HepG2 (cell line): Measurements from ENCODE around the gene ZMYND8. TPM values are rescaled to one million over a fixed set of nuclear protein-coding genes. Genes with fewer than 3 reads are reported as not detected.

Source experiments
- ATF1 ChIP-seq: IDR thresholded peaks from 2 replicates; pipeline ENCODE4 v1.6.1; 2016; ENCODE audit warnings: mild to moderate bottlenecking, control low read depth
- CC2D1A ChIP-seq: sonication (generic); formaldehyde crosslinking; IDR thresholded peaks from 2 replicates; pipeline ENCODE4 v1.8.1; 2023; ENCODE audit warnings: mild to moderate bottlenecking, missing genetic modification reagents
- HES4 ChIP-seq: sonication (generic); formaldehyde crosslinking; IDR thresholded peaks from 2 replicates; pipeline ENCODE4 v1.9.0; 2021; ENCODE audit warnings: mild to moderate bottlenecking, missing genetic modification reagents, borderline replicate concordance
- HNRNPK ChIP-seq: fragments of 200-400 bp; formaldehyde crosslinking; IDR thresholded peaks from 2 replicates; pipeline ENCODE4 v1.6.1; 2018; ENCODE audit warnings: low read length, low read depth, moderate library complexity, mild to moderate bottlenecking; ENCODE audit not compliant: poor library complexity, severe bottlenecking
- KAT8 ChIP-seq: IDR thresholded peaks from 2 replicates; pipeline ENCODE4 v1.6.1; 2016; ENCODE audit warnings: missing genetic modification reagents, missing compliant biosample characterization
- KLF16 ChIP-seq, 2 experiments: sonication (generic) in 1 of 2; formaldehyde crosslinking in 1 of 2; IDR thresholded peaks; 2 replicates each; pipeline versions ENCODE4 v1.6.1 to v1.8.0; 2016 to 2023; ENCODE audit warnings: missing genetic modification reagents in 2 of 2, missing compliant biosample characterization in 1 of 2
- MIXL1 ChIP-seq: IDR thresholded peaks from 2 replicates; pipeline ENCODE4 v1.6.1; 2016
- NBN ChIP-seq: fragments of 450-650 bp; conservative IDR thresholded peaks from 2 replicates; pipeline ENCODE4 v1.6.1; 2017
- NCOA1 ChIP-seq: sonication (generic); formaldehyde crosslinking; IDR thresholded peaks from 2 replicates; pipeline ENCODE4 v1.9.0; 2021; ENCODE audit warnings: missing genetic modification reagents
- NFE2L2 ChIP-seq: fragments of 150-350 bp; IDR thresholded peaks from 2 replicates; pipeline ENCODE4 v1.6.1; 2014; ENCODE audit warnings: low read length
- NR2C2 ChIP-seq: sonication (generic); formaldehyde crosslinking; IDR thresholded peaks from 2 replicates; pipeline ENCODE4 v1.4.0; 2020; ENCODE audit warnings: missing genetic modification reagents, mild to moderate bottlenecking, moderate library complexity, borderline replicate concordance
- SAP130 ChIP-seq: IDR thresholded peaks from 2 replicates; pipeline ENCODE4 v1.6.1; 2016; ENCODE audit warnings: low read depth
- TARDBP ChIP-seq: sonication (generic); formaldehyde crosslinking; IDR thresholded peaks from 2 replicates; pipeline ENCODE4 v1.8.0; 2022; ENCODE audit warnings: mild to moderate bottlenecking, missing genetic modification reagents
- TBL1XR1 ChIP-seq: fragments of 150-350 bp; IDR thresholded peaks from 2 replicates; pipeline ENCODE4 v1.6.1; 2014; ENCODE audit warnings: borderline replicate concordance, low read length; ENCODE audit not compliant: partially characterized antibody
- ZFY ChIP-seq: sonication (generic); formaldehyde crosslinking; IDR thresholded peaks from 2 replicates; pipeline ENCODE4 v1.4.0; 2020; ENCODE audit warnings: missing genetic modification reagents
- ZNF205 ChIP-seq: IDR thresholded peaks from 2 replicates; pipeline ENCODE4 v1.6.1; 2018; ENCODE audit warnings: missing biosample characterization, missing genetic modification reagents
- ZNF232 ChIP-seq: sonication (generic); formaldehyde crosslinking; IDR thresholded peaks from 2 replicates; pipeline ENCODE4 v1.4.0; 2020; ENCODE audit warnings: missing genetic modification reagents, borderline replicate concordance
- ZNF331 ChIP-seq: sonication (generic); formaldehyde crosslinking; IDR thresholded peaks from 2 replicates; pipeline ENCODE4 v1.4.0; 2020; ENCODE audit warnings: missing genetic modification reagents
- ZNF562 ChIP-seq: sonication (generic); formaldehyde crosslinking; IDR thresholded peaks from 2 replicates; pipeline ENCODE4 v1.8.0; 2022; ENCODE audit warnings: missing genetic modification reagents, borderline replicate concordance
- ZZZ3 ChIP-seq: sonication (generic); formaldehyde crosslinking; IDR thresholded peaks from 2 replicates; pipeline ENCODE4 v1.4.0; 2020; ENCODE audit warnings: missing genetic modification reagents, mild to moderate bottlenecking, borderline replicate concordance
- polyA plus RNA-seq, 8 experiments: library from polyadenylated mRNA; depleted of rRNA in 3 of 8; stranded (reverse) in 7 of 8; unstranded in 1 of 8; fragments of >200 nt; fragmentation: Illumina TruSeq in 4 of 8; extraction: Trizol in 4 of 8; gene quantifications; 2 replicates each; pipeline versions ENCODE4 v1.2.1 to v1.2.3, GENCODE V29; 2011 to 2016; ENCODE audit warnings: low read depth in 4 of 8, missing spikeins in 1 of 8, mixed read lengths in 1 of 8; ENCODE audit not compliant: insufficient read depth in 1 of 8
- total RNA-seq, 5 experiments: library from RNA; depleted of rRNA; stranded (reverse); fragments of >200 nt; fragmentation: Illumina TruSeq; extraction: Trizol; gene quantifications; 2 replicates each; pipeline ENCODE4 v1.2.3, GENCODE V29; 2016; ENCODE audit warnings: low read depth in 1 of 5
- TF ChIP-seq, protein P1 (sequence below): sonication (generic); formaldehyde crosslinking; IDR thresholded peaks from 2 replicates; pipeline ENCODE4 v1.4.0; 2020; ENCODE audit warnings: missing genetic modification reagents, borderline replicate concordance
- TF ChIP-seq, protein P2 (sequence below): sonication (generic); formaldehyde crosslinking; IDR thresholded peaks from 2 replicates; pipeline ENCODE4 v1.5.0; 2020; ENCODE audit warnings: missing genetic modification reagents
- TF ChIP-seq, protein P3 (sequence below): sonication (generic); formaldehyde crosslinking; IDR thresholded peaks from 2 replicates; pipeline ENCODE4 v1.4.0; 2020; ENCODE audit warnings: missing genetic modification reagents, borderline replicate concordance
- TF ChIP-seq, protein P4 (sequence below): IDR thresholded peaks from 2 replicates; pipeline ENCODE4 v1.6.1; 2012; ENCODE audit warnings: low read depth, low read length, improper control_type of control experiment

Gene ZMYND8
- total and polyA plus RNA-seq, 2 of the 13 experiments (the other 11 are each of a cell fraction or from before 2014, with no cell fraction given) = 53.9 to 84.7 TPM

DNA sequence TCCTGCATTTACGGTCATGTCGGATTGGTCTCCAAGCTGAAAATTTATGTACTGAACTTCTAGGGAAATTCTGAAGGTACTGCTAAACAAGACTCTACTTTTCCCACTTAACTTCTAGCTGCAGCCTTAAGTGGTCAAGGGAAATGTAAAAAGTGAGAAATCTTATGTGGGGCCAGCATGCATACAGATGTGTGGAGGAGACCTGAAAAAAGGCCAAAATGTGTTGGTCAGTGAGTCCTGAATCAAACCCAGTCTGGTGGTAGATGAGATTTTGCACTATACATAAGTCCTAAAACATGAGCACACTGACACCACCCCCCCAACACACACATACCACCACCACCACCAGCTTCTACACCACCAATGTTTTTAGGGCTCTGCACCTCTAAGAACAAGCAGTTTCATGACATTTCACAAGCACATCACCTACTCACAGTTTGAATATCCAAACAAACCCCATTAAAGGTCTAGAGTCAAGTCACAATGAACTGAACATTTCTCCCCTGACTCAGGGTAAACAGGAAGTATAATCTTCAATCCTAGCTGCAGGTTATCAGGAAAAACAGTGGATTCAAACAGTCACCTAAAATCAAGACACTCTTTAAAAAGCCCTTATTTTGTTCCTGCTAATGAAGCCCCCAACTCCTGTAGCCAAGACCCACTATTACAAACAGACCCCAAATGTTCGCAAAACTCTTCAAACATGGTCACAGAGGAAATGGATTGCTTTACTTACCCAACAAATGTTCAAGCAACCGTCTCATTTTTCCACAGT, 1.6 kb downstream of the ZMYND8 start (continued):
- TF ChIP-seq ZZZ3 (CRISPR knock-in tag) (0 out of 2 replicates have a peak, but pooled peaks have one; percentile 53), NBN (no peak), TBL1XR1 (peak; percentile 52), NCOA1 (peak; percentile 75; the same call in 1 of the 2 replicates), ATF1 (CRISPR knock-in tag) (no peak), TARDBP (peak; percentile 12; the same call in 1 of the 2 replicates), ZNF331 (CRISPR knock-in tag) (0 out of 2 replicates have a peak, but pooled peaks have one; percentile 27), HNRNPK (no peak), SAP130 (CRISPR knock-in tag) (peak; percentile 88), NFE2L2 (no peak), HES4 (CRISPR knock-in tag) (no peak), ZFY (CRISPR knock-in tag) (no peak), NR2C2 (CRISPR knock-in tag) (peak; percentile 71), MIXL1 (CRISPR knock-in tag) (peak; percentile 16; the same call in 1 of the 2 replicates), KAT8 (CRISPR knock-in tag) (peak; percentile 46), ZNF205 (0 out of 2 replicates have a peak, but pooled peaks have one; percentile 33), CC2D1A (CRISPR knock-in tag) (0 out of 2 replicates have a peak, but pooled peaks have one; percentile 9), ZNF232 (peak; percentile 71; the same call in 1 of the 2 replicates), KLF16 (CRISPR knock-in tag; IDR thresholded peaks at IDR 0.05) (peak in 1 of 2 experiments; percentile 14; a peak in 1 of 4 replicates), ZNF562 (CRISPR knock-in tag) (no peak)
- TF ChIP-seq, protein P1, sequence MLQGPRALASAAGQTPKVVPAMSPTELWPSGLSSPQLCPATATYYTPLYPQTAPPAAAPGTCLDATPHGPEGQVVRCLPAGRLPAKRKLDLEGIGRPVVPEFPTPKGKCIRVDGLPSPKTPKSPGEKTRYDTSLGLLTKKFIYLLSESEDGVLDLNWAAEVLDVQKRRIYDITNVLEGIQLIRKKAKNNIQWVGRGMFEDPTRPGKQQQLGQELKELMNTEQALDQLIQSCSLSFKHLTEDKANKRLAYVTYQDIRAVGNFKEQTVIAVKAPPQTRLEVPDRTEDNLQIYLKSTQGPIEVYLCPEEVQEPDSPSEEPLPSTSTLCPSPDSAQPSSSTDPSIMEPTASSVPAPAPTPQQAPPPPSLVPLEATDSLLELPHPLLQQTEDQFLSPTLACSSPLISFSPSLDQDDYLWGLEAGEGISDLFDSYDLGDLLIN (CRISPR knock-in tag) = no peak
- TF ChIP-seq, protein P2, sequence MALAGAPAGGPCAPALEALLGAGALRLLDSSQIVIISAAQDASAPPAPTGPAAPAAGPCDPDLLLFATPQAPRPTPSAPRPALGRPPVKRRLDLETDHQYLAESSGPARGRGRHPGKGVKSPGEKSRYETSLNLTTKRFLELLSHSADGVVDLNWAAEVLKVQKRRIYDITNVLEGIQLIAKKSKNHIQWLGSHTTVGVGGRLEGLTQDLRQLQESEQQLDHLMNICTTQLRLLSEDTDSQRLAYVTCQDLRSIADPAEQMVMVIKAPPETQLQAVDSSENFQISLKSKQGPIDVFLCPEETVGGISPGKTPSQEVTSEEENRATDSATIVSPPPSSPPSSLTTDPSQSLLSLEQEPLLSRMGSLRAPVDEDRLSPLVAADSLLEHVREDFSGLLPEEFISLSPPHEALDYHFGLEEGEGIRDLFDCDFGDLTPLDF = no peak
- TF ChIP-seq, protein P3, sequence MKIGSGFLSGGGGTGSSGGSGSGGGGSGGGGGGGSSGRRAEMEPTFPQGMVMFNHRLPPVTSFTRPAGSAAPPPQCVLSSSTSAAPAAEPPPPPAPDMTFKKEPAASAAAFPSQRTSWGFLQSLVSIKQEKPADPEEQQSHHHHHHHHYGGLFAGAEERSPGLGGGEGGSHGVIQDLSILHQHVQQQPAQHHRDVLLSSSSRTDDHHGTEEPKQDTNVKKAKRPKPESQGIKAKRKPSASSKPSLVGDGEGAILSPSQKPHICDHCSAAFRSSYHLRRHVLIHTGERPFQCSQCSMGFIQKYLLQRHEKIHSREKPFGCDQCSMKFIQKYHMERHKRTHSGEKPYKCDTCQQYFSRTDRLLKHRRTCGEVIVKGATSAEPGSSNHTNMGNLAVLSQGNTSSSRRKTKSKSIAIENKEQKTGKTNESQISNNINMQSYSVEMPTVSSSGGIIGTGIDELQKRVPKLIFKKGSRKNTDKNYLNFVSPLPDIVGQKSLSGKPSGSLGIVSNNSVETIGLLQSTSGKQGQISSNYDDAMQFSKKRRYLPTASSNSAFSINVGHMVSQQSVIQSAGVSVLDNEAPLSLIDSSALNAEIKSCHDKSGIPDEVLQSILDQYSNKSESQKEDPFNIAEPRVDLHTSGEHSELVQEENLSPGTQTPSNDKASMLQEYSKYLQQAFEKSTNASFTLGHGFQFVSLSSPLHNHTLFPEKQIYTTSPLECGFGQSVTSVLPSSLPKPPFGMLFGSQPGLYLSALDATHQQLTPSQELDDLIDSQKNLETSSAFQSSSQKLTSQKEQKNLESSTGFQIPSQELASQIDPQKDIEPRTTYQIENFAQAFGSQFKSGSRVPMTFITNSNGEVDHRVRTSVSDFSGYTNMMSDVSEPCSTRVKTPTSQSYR (CRISPR knock-in tag) = 0 out of 2 replicates have a peak, but pooled peaks have one; percentile 15
- TF ChIP-seq, protein P4, sequence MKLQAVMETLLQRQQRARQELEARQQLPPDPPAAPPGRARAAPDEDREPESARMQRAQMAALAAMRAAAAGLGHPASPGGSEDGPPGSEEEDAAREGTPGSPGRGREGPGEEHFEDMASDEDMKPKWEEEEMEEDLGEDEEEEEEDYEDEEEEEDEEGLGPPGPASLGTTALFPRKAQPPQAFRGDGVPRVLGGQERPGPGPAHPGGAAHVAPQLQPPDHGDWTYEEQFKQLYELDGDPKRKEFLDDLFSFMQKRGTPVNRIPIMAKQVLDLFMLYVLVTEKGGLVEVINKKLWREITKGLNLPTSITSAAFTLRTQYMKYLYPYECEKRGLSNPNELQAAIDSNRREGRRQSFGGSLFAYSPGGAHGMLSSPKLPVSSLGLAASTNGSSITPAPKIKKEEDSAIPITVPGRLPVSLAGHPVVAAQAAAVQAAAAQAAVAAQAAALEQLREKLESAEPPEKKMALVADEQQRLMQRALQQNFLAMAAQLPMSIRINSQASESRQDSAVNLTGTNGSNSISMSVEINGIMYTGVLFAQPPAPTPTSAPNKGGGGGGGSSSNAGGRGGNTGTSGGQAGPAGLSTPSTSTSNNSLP = peak; percentile 56; the same call in 1 of the 2 replicates
